H1 (cell line): ENCODE results near the gene CDK16. TPM values are rescaled to one million over a fixed set of nuclear protein-coding genes. Genes with fewer than 3 reads are reported as not detected.

Source experiments
- CTCF ChIA-PET: fragments of 300-600 bp; sonication (Branson Sonifier 250); formaldehyde crosslinking; loops from one replicate; lab custom pipeline; 2021; ENCODE audit not compliant: partially characterized antibody; lab: Charles Lee
- POLR2A ChIA-PET: fragments of 300-600 bp; sonication (Branson Sonifier 250); formaldehyde crosslinking; loops from one replicate; lab custom pipeline; 2021; ENCODE audit warnings: inconsistent platforms; ENCODE audit not compliant: partially characterized antibody; lab: Charles Lee
- DNase-seq, 2 experiments: peaks; one replicate each; pipeline versions ENCODE4 v3.0.0 to v3.0.0-alpha.2; 2010 to 2022; ENCODE audit warnings: low spot score in 2 of 2, low read depth in 1 of 2, mixed read lengths in 1 of 2
- FAIRE-seq: peaks from 2 replicates; lab custom pipeline; 2011; peaks lifted over from hg19 to GRCh38; lab: Jason Lieb, UNC
- H2AFZ ChIP-seq: 2 replicates; pipeline ENCODE4 v1.8.1; 2012; ENCODE audit warnings: low read length, inconsistent platforms
- H2AK5ac ChIP-seq: 2 replicates; pipeline ENCODE4 v1.6.1; 2013; ENCODE audit warnings: low read depth, low read length
- H2BK120ac ChIP-seq: replicated peaks from 2 replicates; pipeline ENCODE3; 2013; ENCODE audit warnings: low read depth, low read length, inconsistent platforms
- H2BK12ac ChIP-seq: 2 replicates; pipeline ENCODE4 v1.6.1; 2013; ENCODE audit warnings: low read depth, low read length
- H2BK15ac ChIP-seq: 2 replicates; pipeline ENCODE4 v1.6.1; 2013; ENCODE audit warnings: low read length
- H2BK20ac ChIP-seq: 2 replicates; pipeline ENCODE4 v1.6.1; 2013; ENCODE audit warnings: low read length
- H2BK5ac ChIP-seq: 2 replicates; pipeline ENCODE4 v1.6.1; 2013; ENCODE audit warnings: low read depth, low read length
- H3K14ac ChIP-seq: 2 replicates; pipeline ENCODE4 v1.6.1; 2013; ENCODE audit warnings: inconsistent platforms; ENCODE audit not compliant: insufficient read length
- H3K18ac ChIP-seq: 2 replicates; pipeline ENCODE4 v1.6.1; 2013; ENCODE audit warnings: low read length; ENCODE audit errors: extremely low read depth
- H3K23ac ChIP-seq: 2 replicates; pipeline ENCODE4 v1.6.1; 2013; ENCODE audit warnings: inconsistent platforms; ENCODE audit not compliant: insufficient read length
- H3K23me2 ChIP-seq: 2 replicates; pipeline ENCODE4 v1.6.1; 2013; ENCODE audit warnings: low read depth, low read length
- H3K27ac ChIP-seq: 2 replicates; pipeline ENCODE4 v1.6.1; 2011; ENCODE audit warnings: low read depth, low read length, inconsistent platforms
- H3K27me3 ChIP-seq, 4 experiments: replicated peaks in 1 of 4; 1 replicate in 1 of 4; 2 replicates in 3 of 4; pipeline versions ENCODE4 v1.6.1 to v1.8.1; 2011 to 2013; ENCODE audit warnings: low read length in 3 of 4, mild to moderate bottlenecking in 3 of 4, inconsistent platforms in 2 of 4, mixed read lengths in 2 of 4, moderate library complexity in 1 of 4; ENCODE audit not compliant: control insufficient read depth in 3 of 4, insufficient read depth in 3 of 4; ENCODE audit errors: extremely low read depth in 1 of 4
- H3K36me3 ChIP-seq, 4 experiments: 2 replicates each; pipeline versions ENCODE4 v1.6.1 to v1.8.1; 2011 to 2013; ENCODE audit warnings: mild to moderate bottlenecking in 4 of 4, low read length in 3 of 4, moderate library complexity in 2 of 4, control low read depth in 1 of 4, inconsistent platforms in 1 of 4; ENCODE audit not compliant: insufficient read depth in 4 of 4, control insufficient read depth in 2 of 4
- H3K4ac ChIP-seq: replicated peaks from 2 replicates; pipeline ENCODE3; 2013; ENCODE audit warnings: low read length, low read depth, mixed read lengths, inconsistent platforms; ENCODE audit not compliant: insufficient read length
- H3K4me1 ChIP-seq, 4 experiments: replicated peaks in 1 of 4; 1 replicate in 1 of 4; 2 replicates in 3 of 4; pipeline versions ENCODE4 v1.6.1 to v1.8.1; 2011 to 2013; ENCODE audit warnings: low read length in 3 of 4, inconsistent platforms in 2 of 4, mixed read lengths in 1 of 4; ENCODE audit not compliant: insufficient read depth in 4 of 4, control insufficient read depth in 3 of 4
- H3K4me2 ChIP-seq, 2 experiments: 2 replicates each; pipeline versions ENCODE4 v1.6.1 to v1.8.1; 2011 to 2013; ENCODE audit warnings: low read depth in 2 of 2, low read length in 2 of 2, control low read depth in 1 of 2, inconsistent platforms in 1 of 2, mild to moderate bottlenecking in 1 of 2; ENCODE audit not compliant: insufficient read depth in 1 of 2
- H3K4me3 ChIP-seq, 4 experiments: fragments of 200-600, 300-600 bp in 1 of 4; sonication (generic), shearing (Covaris generic), sonication (Bioruptor Twin) in 1 of 4; 2 replicates each; pipeline versions ENCODE4 v1.5.1 to v1.8.1; 2011 to 2016; ENCODE audit warnings: low read length in 4 of 4, low read depth in 3 of 4, control low read depth in 2 of 4, inconsistent platforms in 2 of 4, mild to moderate bottlenecking in 2 of 4, mixed read lengths in 1 of 4, moderate library complexity in 1 of 4; ENCODE audit not compliant: insufficient read depth in 2 of 4; ENCODE audit errors: extremely low read depth in 1 of 4
- H3K56ac ChIP-seq: replicated peaks from 2 replicates; pipeline ENCODE3; 2013; ENCODE audit warnings: low read depth, mild to moderate bottlenecking, mixed read lengths, low read length, inconsistent platforms; ENCODE audit not compliant: insufficient read length
- H3K79me1 ChIP-seq: 2 replicates; pipeline ENCODE4 v1.6.1; 2013; ENCODE audit warnings: low read depth, low read length, control low read depth
- H3K79me2 ChIP-seq, 2 experiments: 2 replicates each; pipeline versions ENCODE4 v1.6.1 to v1.8.1; 2012 to 2013; ENCODE audit warnings: low read length in 2 of 2, mild to moderate bottlenecking in 2 of 2, inconsistent platforms in 1 of 2; ENCODE audit not compliant: insufficient read depth in 2 of 2, control insufficient read depth in 1 of 2
- H3K9ac ChIP-seq, 4 experiments: replicated peaks in 1 of 4; 1 replicate in 1 of 4; 2 replicates in 3 of 4; pipeline versions ENCODE4 v1.6.1 to v1.8.1; 2011 to 2013; ENCODE audit warnings: low read depth in 3 of 4, low read length in 3 of 4, control low read depth in 2 of 4, mild to moderate bottlenecking in 2 of 4, moderate library complexity in 2 of 4, inconsistent platforms in 1 of 4; ENCODE audit errors: extremely low read depth in 1 of 4
- H3K9me3 ChIP-seq, 2 experiments: 2 replicates each; pipeline versions ENCODE4 v1.6.1 to v1.8.1; 2012 to 2013; ENCODE audit warnings: mild to moderate bottlenecking in 2 of 2, moderate library complexity in 2 of 2, control low read depth in 1 of 2, inconsistent platforms in 1 of 2, low read depth in 1 of 2, low read length in 1 of 2, mixed read lengths in 1 of 2; ENCODE audit not compliant: insufficient read depth in 2 of 2
- H4K20me1 ChIP-seq, 2 experiments: replicated peaks in 1 of 2; 2 replicates each; pipeline versions ENCODE3 to v1.8.1; 2011 to 2013; ENCODE audit warnings: inconsistent platforms in 2 of 2, low read length in 2 of 2, mild to moderate bottlenecking in 1 of 2; ENCODE audit not compliant: insufficient read depth in 2 of 2, control insufficient read depth in 1 of 2
- H4K5ac ChIP-seq: 2 replicates; pipeline ENCODE4 v1.6.1; 2013; ENCODE audit warnings: low read length, low read depth, mixed read lengths, inconsistent platforms; ENCODE audit not compliant: insufficient read length
- H4K8ac ChIP-seq: 2 replicates; pipeline ENCODE4 v1.8.0; 2013; ENCODE audit warnings: mild to moderate bottlenecking, moderate library complexity, low read length, inconsistent platforms; ENCODE audit not compliant: insufficient read depth; ENCODE audit errors: extremely low read depth
- H4K91ac ChIP-seq: replicated peaks from 2 replicates; pipeline ENCODE3; 2013; ENCODE audit warnings: low read length, mixed read lengths, inconsistent platforms; ENCODE audit not compliant: insufficient read length
- CHD1 ChIP-seq: IDR thresholded peaks from 2 replicates; pipeline ENCODE4 v1.6.1; 2012; ENCODE audit warnings: low read depth, low read length, improper control_type of control experiment
- EGR1 ChIP-seq: IDR thresholded peaks from 2 replicates; pipeline ENCODE4 v1.6.1; 2011; ENCODE audit warnings: low read depth, low read length, borderline replicate concordance
- HDAC2 ChIP-seq, 2 experiments: fragments of 300-600 bp in 1 of 2; sonication (generic) in 1 of 2; IDR thresholded peaks; 2 replicates each; pipeline ENCODE4 v1.6.1; 2011 to 2012; ENCODE audit warnings: low read depth in 2 of 2, low read length in 2 of 2, mild to moderate bottlenecking in 2 of 2, moderate library complexity in 2 of 2, borderline replicate concordance in 1 of 2, inconsistent platforms in 1 of 2
- SP2 ChIP-seq: IDR thresholded peaks from 2 replicates; pipeline ENCODE4 v1.6.1; 2012; ENCODE audit warnings: mild to moderate bottlenecking, low read length, inconsistent platforms
- TAF1 ChIP-seq: IDR thresholded peaks from 2 replicates; pipeline ENCODE4 v1.6.1; 2011; ENCODE audit warnings: mild to moderate bottlenecking, low read depth, low read length
- TAF7 ChIP-seq: optimal IDR thresholded peaks from 2 replicates; pipeline ENCODE3; 2011; ENCODE audit warnings: low read depth, mild to moderate bottlenecking, inconsistent platforms, low read length, moderate library complexity, borderline replicate concordance
- TBP ChIP-seq: IDR thresholded peaks from 2 replicates; pipeline ENCODE4 v1.6.1; 2011; ENCODE audit warnings: low read depth, low read length, improper control_type of control experiment
- ZNF274 ChIP-seq: IDR thresholded peaks from 2 replicates; pipeline ENCODE4 v1.7.0; 2012; ENCODE audit warnings: low read length, borderline replicate concordance; ENCODE audit errors: extremely low read depth
- WGBS, 2 experiments: shearing (Covaris generic) in 1 of 2; methylation state at CpG; one replicate each; pipeline versions ENCODE4 v1.1.6 to v1.1.7; 2013 to 2015; ENCODE audit warnings: low lambda C conversion rate in 2 of 2, mixed read lengths in 2 of 2, inconsistent platforms in 1 of 2, low coverage in 1 of 2, missing lambda C conversion rate in 1 of 2; ENCODE audit not compliant: insufficient replicate concordance in 2 of 2, insufficient coverage in 1 of 2, insufficient read length in 1 of 2; ENCODE audit errors: extremely low coverage in 1 of 2, missing lambda C conversion rate in 1 of 2; 5-methylcytosine and 5-hydroxymethylcytosine counted together
- long read RNA-seq, 2 experiments: library from RNA in 1 of 2; library from capped mRNA in 1 of 2; stranded (forward); transcript quantifications; one replicate each; pipeline ENCODE4 v2.0.0, GENCODE V29; 2021; ENCODE audit warnings: inconsistent platforms in 1 of 2
- polyA minus RNA-seq, 3 experiments: library from RNA; depleted of rRNA, polyadenylated mRNA; stranded (reverse); fragments of >200 nt; gene quantifications; 1 replicate in 2 of 3; 2 replicates in 1 of 3; pipeline ENCODE4 v1.2.3, GENCODE V29; 2011
- polyA plus RNA-seq, 7 experiments: library from polyadenylated mRNA; depleted of rRNA in 3 of 7; stranded (reverse) in 5 of 7; unstranded in 2 of 7; fragments of >200 nt in 5 of 7; fragments of 200-250 nt in 2 of 7; gene quantifications; 1 replicate in 5 of 7; 2 replicates in 1 of 7; 4 replicates in 1 of 7; pipeline versions ENCODE4 v1.2.1 to v1.2.3, GENCODE V29; 2011 to 2013; ENCODE audit warnings: missing spikeins in 2 of 7, mixed read lengths in 2 of 7
- total RNA-seq: library from RNA; stranded (reverse); fragmentation: NEBNext Ultra II Directional; extraction: Animal tissue kit (Norgen Biotek cat#: 25700); gene quantifications from 2 replicates; pipeline ENCODE4 v1.2.1, GENCODE V29; 2021

CDK16 gene
- total RNA-seq (117 and 124 TPM in 2 replicates), polyA plus RNA-seq (2011; rRNA removed) (204 and 226 TPM in 2 replicates), polyA minus RNA-seq (2011; rRNA and poly(A)+ RNA removed) (184 and 211 TPM in 2 replicates)
- polyA plus RNA-seq (2011; cell fraction: cytosol; rRNA removed) = 139 TPM
- polyA plus RNA-seq (2011; cell fraction: nucleus; rRNA removed) = 264 TPM
- polyA plus RNA-seq (2012, experiment 1 of 2) = 89.5 to 152 TPM (median 129 TPM) in 4 replicates
- 174 TPM for polyA plus RNA-seq (2012, experiment 2 of 2)
- polyA plus RNA-seq (2013, experiment 1 of 2) = 65.4 TPM
- 71.0 TPM for polyA plus RNA-seq (2013, experiment 2 of 2)
- 125 TPM for polyA minus RNA-seq (2011; cell fraction: cytosol; rRNA and poly(A)+ RNA removed)
- polyA minus RNA-seq (2011; cell fraction: nucleus; rRNA and poly(A)+ RNA removed) = 88.4 TPM
- long read RNA-seq, experiment 1, transcript CDK16-204 (16 exons, 3,158 nt) = minor isoform, 6 of 75 reads
- long read RNA-seq, experiment 1, transcript CDK16-202 (16 exons, 3,144 nt) = major isoform, 14 of 75 reads
- long read RNA-seq, experiment 1, partial matches to known transcripts = 27 of 75 reads
- long read RNA-seq, experiment 1, other reads (novel, unspliced or antisense) = 26 of 75 reads
- long read RNA-seq, experiment 2, partial matches to known transcripts = 6 of 10 reads
- long read RNA-seq, experiment 2, other reads (novel, unspliced or antisense) = 2 of 10 reads

- no peak within 1 kb of the TSS for H3K23ac ChIP-seq
- ChIA-PET POLR2A (interaction anchor here (0.6 to 6.1 kb wide), 25 partner anchors 9 to 355 kb away, joined by 3 to 63 read pairs (median 4); partner anchors contain the start of genes NDUFB11, RBM10 and USP11), CTCF (interaction anchor here (0.6 to 2.3 kb wide), 6 partner anchors 13 to 272 kb away, joined by 3 to 7 read pairs (median 3); no protein-coding TSS in a partner anchor)
- H2AFZ ChIP-seq = peak within 1 kb of the TSS; percentile 48
- H2BK120ac ChIP-seq = peak within 1 kb of the TSS; percentile 97
- peak within 1 kb of the TSS; percentile 90 for H3K56ac ChIP-seq
- peaks cover 0 to 8% (median 3%) of the 10 kb centered on the region in 4 experiments; a peak in 6 of 7 replicates for H3K4me1 ChIP-seq
- no peaks in the 10 kb centered on the region for H3K9me3 ChIP-seq
- H2BK12ac ChIP-seq = peak within 1 kb of the TSS; percentile 92
- H3K27ac ChIP-seq = peak within 1 kb of the TSS; percentile 100
- H3K14ac ChIP-seq = no peak within 1 kb of the TSS
- H3K36me3 ChIP-seq = peaks cover 8 to 30% (median 23%) of the 10 kb centered on the region in 4 experiments; a peak in 7 of 8 replicates
- peaks cover 8% of the 10 kb centered on the region; the same call in 1 of the 2 replicates for H3K23me2 ChIP-seq
- no peak within 1 kb of the TSS for H2AK5ac ChIP-seq
- H4K91ac ChIP-seq = peak within 1 kb of the TSS; percentile 91
- H2BK15ac ChIP-seq = no peak within 1 kb of the TSS
- 0% methylated on average over 10 of the region's 61 CpGs; no CpG with 5 or more reads in 1 of the 2 experiments for WGBS, 2 experiments
- peak in 1 of 2 experiments; percentile 72 for DNase-seq
- H2BK20ac ChIP-seq = no peak within 1 kb of the TSS
- H4K5ac ChIP-seq = peak within 1 kb of the TSS; percentile 97
- peaks cover 2% of the 10 kb centered on the region; the same call in 1 of the 2 replicates for H3K79me1 ChIP-seq
- no peak for FAIRE-seq
- H3K4me2 ChIP-seq = peak within 1 kb of the TSS; percentile 87 to 88
- peak within 1 kb of the TSS; percentile 97 for H3K18ac ChIP-seq
- H3K9ac ChIP-seq = peak within 1 kb of the TSS; percentile 94 to 98 (median 96)
- H3K27me3 ChIP-seq = no peaks in the 10 kb centered on the region
- peak within 1 kb of the TSS; percentile 95; the same call in 1 of the 2 replicates for H4K8ac ChIP-seq
- H3K79me2 ChIP-seq = peaks cover 21 to 40% of the 10 kb centered on the region in 2 experiments
- H4K20me1 ChIP-seq = peaks cover 13 to 36% of the 10 kb centered on the region in 2 experiments
- peak within 1 kb of the TSS; percentile 88 to 98 (median 94) for H3K4me3 ChIP-seq
- peak within 1 kb of the TSS; percentile 97 for H2BK5ac ChIP-seq
- H3K4ac ChIP-seq = peak within 1 kb of the TSS; percentile 78
- TF ChIP-seq EGR1 = 0 out of 2 replicates have a peak, but pooled peaks have one; percentile 9
- TF ChIP-seq TAF7 = peak; percentile 25
- TF ChIP-seq SP2 = no peak
- no peak for TF ChIP-seq ZNF274
- TF ChIP-seq CHD1 = peak; percentile 86
- peak; percentile 60 for TF ChIP-seq TAF1
- peak; percentile 18; the same call in 1 of the 2 replicates for TF ChIP-seq TBP
- TF ChIP-seq HDAC2 (IDR thresholded peaks at IDR 0.05; ENCODE audit: borderline replicate concordance in 1 of 2, low read depth in 2 of 2, low read length in 2 of 2) = no peak
Observed at GRCh38 chrX:47218280-47218919, at the start of gene CDK16. Gene CDK16, plus strand, starts transcription at chrX:47218681. Its CDS starts 4,877 bp downstream, at chrX:47223558.
